GM12878 (cell line): ENCODE measurements around the gene INTS13. TPM values are rescaled to one million over a fixed set of nuclear protein-coding genes. Genes with fewer than 3 reads are reported as not detected.

Source experiments
- BMI1 ChIP-seq: fragments of 450-650 bp; IDR thresholded peaks from 2 replicates; pipeline ENCODE4 v1.6.1; 2016; ENCODE audit warnings: mild to moderate bottlenecking, moderate library complexity, borderline replicate concordance
- CBX5 ChIP-seq: sonication (generic); IDR thresholded peaks from 2 replicates; pipeline ENCODE4 v1.6.1; 2016; ENCODE audit warnings: low read depth, moderate library complexity, mild to moderate bottlenecking, inconsistent platforms
- CREB1 ChIP-seq: IDR thresholded peaks from 2 replicates; pipeline ENCODE4 v1.6.1; 2012; ENCODE audit warnings: low read depth, mild to moderate bottlenecking, inconsistent platforms
- CREM ChIP-seq: IDR thresholded peaks from 2 replicates; pipeline ENCODE4 v1.6.1; 2014; ENCODE audit warnings: antibody characterized with exemption, low read depth
- ESRRA ChIP-seq: IDR thresholded peaks from 2 replicates; pipeline ENCODE4 v1.6.1; 2012; ENCODE audit warnings: mild to moderate bottlenecking, low read length, improper control_type of control experiment
- FOS ChIP-seq: IDR thresholded peaks from 3 replicates; pipeline ENCODE4 v1.6.1; 2011; ENCODE audit warnings: borderline replicate concordance; ENCODE audit not compliant: insufficient read length; ENCODE audit errors: extremely low read depth
- GATAD2B ChIP-seq: fragments of 450-650 bp; conservative IDR thresholded peaks from 2 replicates; pipeline ENCODE4 v1.6.1; 2017; ENCODE audit warnings: low read depth, mild to moderate bottlenecking, moderate library complexity
- KDM1A ChIP-seq: fragments of 200-600 bp; sonication (generic); IDR thresholded peaks from 2 replicates; pipeline ENCODE4 v1.6.1; 2016; ENCODE audit warnings: borderline replicate concordance
- NFXL1 ChIP-seq: fragments of 450-650 bp; IDR thresholded peaks from 2 replicates; pipeline ENCODE4 v1.6.1; 2017; ENCODE audit warnings: antibody characterized with exemption, mild to moderate bottlenecking, borderline replicate concordance
- POLR2AphosphoS5 ChIP-seq: IDR thresholded peaks from 2 replicates; pipeline ENCODE4 v1.6.1; 2011; ENCODE audit warnings: mild to moderate bottlenecking, low read length, inconsistent platforms
- SMARCA5 ChIP-seq: fragments of 450-650 bp; IDR thresholded peaks from 2 replicates; pipeline ENCODE4 v1.6.1; 2017; ENCODE audit warnings: mild to moderate bottlenecking
- SMC3 ChIP-seq: IDR thresholded peaks from 2 replicates; pipeline ENCODE4 v1.6.1; 2011; ENCODE audit warnings: low read length, improper control_type of control experiment, borderline replicate concordance
- TARDBP ChIP-seq: IDR thresholded peaks from 2 replicates; pipeline ENCODE4 v1.6.1; 2016; ENCODE audit warnings: borderline replicate concordance
- ZBED1 ChIP-seq: IDR thresholded peaks from 2 replicates; pipeline ENCODE4 v1.6.1; 2016; ENCODE audit warnings: borderline replicate concordance
- ZNF384 ChIP-seq: IDR thresholded peaks from 2 replicates; pipeline ENCODE4 v1.6.1; 2012; ENCODE audit warnings: low read depth, mild to moderate bottlenecking, low read length, improper control_type of control experiment, borderline replicate concordance
- polyA plus RNA-seq, 11 experiments: library from polyadenylated mRNA; depleted of rRNA in 4 of 11; unstranded in 6 of 11; stranded (reverse) in 5 of 11; fragments of >200 nt; fragmentation: Nextera tagmentation in 4 of 11; fragmentation: Illumina TruSeq in 1 of 11; extraction: Ambion mirVana in 4 of 11; extraction: Trizol in 1 of 11; gene quantifications; 1 replicate in 1 of 11; 2 replicates in 10 of 11; pipeline versions ENCODE4 v1.2.1 to v1.2.3, GENCODE V29; 2011 to 2016; ENCODE audit warnings: inconsistent platforms in 2 of 11, missing spikeins in 2 of 11, low read depth in 1 of 11
- total RNA-seq, 4 experiments: library from RNA; depleted of rRNA in 3 of 4; stranded (reverse); fragments of >200 nt in 3 of 4; fragmentation: Illumina TruSeq in 1 of 4; extraction: Trizol in 1 of 4; gene quantifications; 2 replicates each; pipeline versions ENCODE4 v1.2.1 to v1.2.3, GENCODE V29; 2013 to 2021
- TF ChIP-seq, protein P1 (sequence below): fragments of 450-650 bp; IDR thresholded peaks from 2 replicates; pipeline ENCODE4 v1.6.1; 2017; ENCODE audit warnings: mild to moderate bottlenecking, moderate library complexity
- TF ChIP-seq, protein P2 (sequence below): fragments of 150-350 bp; IDR thresholded peaks from 2 replicates; pipeline ENCODE4 v1.6.1; 2014; ENCODE audit warnings: mild to moderate bottlenecking, low read depth, low read length
- TF ChIP-seq, protein P3 (sequence below): fragments of 450-650 bp; IDR thresholded peaks from 2 replicates; pipeline ENCODE4 v1.6.1; 2016; ENCODE audit warnings: mild to moderate bottlenecking, moderate library complexity, borderline replicate concordance
- TF ChIP-seq, protein P4 (sequence below): fragments of 450-650 bp; IDR thresholded peaks from 2 replicates; pipeline ENCODE4 v1.6.1; 2016; ENCODE audit warnings: mild to moderate bottlenecking

Gene INTS13
- total and polyA plus RNA-seq, 10 of the 15 experiments (the other 5 are each of a cell fraction or from before 2014, with no cell fraction given): 33.4 to 72.0 (median 59.9) TPM

DNA sequence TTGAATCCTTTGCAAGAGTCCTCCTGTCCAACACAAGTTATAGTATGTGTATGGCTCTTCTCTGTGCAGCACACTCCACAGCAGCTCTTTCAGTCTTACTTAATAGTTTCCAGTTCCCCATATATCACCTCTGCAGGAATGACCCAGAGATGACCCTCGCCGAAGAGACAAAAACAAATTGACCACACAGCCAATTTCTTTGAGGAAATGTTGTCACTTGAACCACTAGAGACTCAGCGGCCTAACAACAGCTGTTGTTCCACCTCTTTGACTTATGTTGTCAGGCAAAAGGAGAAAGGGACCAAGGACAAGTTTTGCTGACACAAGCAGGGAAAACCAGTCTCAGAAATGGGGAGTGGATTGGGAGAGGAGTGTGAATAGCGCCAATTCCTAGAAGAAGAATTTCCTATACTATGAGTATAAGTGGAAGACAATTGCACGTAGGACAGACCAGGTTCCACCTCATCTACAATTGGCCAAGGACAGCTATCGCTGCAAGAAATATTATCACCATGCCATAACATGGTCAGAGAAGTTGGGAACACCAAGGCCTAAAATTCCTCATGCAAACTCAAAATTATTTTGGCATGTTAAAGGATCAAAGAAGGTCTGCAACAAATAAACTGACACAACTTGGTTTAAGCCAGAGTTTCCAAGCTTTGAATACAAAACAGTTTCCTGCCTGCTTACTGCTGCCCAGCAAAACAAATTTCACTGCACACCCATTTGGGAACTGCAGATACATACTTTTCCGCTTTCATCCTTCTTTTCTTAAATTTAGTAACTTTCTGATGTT lies 63.1 kb downstream of the INTS13 start (continued):
- no peak for TF ChIP-seq KDM1A
- TF ChIP-seq CBX5: 0 out of 2 replicates have a peak, but pooled peaks have one; percentile 46
- 0 out of 2 replicates have a peak, but pooled peaks have one; percentile 47 for TF ChIP-seq TARDBP
- TF ChIP-seq ZBED1: peak; percentile 74; the same call in 1 of the 2 replicates
- TF ChIP-seq, protein P1, sequence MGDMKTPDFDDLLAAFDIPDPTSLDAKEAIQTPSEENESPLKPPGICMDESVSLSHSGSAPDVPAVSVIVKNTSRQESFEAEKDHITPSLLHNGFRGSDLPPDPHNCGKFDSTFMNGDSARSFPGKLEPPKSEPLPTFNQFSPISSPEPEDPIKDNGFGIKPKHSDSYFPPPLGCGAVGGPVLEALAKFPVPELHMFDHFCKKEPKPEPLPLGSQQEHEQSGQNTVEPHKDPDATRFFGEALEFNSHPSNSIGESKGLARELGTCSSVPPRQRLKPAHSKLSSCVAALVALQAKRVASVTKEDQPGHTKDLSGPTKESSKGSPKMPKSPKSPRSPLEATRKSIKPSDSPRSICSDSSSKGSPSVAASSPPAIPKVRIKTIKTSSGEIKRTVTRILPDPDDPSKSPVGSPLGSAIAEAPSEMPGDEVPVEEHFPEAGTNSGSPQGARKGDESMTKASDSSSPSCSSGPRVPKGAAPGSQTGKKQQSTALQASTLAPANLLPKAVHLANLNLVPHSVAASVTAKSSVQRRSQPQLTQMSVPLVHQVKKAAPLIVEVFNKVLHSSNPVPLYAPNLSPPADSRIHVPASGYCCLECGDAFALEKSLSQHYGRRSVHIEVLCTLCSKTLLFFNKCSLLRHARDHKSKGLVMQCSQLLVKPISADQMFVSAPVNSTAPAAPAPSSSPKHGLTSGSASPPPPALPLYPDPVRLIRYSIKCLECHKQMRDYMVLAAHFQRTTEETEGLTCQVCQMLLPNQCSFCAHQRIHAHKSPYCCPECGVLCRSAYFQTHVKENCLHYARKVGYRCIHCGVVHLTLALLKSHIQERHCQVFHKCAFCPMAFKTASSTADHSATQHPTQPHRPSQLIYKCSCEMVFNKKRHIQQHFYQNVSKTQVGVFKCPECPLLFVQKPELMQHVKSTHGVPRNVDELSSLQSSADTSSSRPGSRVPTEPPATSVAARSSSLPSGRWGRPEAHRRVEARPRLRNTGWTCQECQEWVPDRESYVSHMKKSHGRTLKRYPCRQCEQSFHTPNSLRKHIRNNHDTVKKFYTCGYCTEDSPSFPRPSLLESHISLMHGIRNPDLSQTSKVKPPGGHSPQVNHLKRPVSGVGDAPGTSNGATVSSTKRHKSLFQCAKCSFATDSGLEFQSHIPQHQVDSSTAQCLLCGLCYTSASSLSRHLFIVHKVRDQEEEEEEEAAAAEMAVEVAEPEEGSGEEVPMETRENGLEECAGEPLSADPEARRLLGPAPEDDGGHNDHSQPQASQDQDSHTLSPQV: no peak
- TF ChIP-seq BMI1: peak; percentile 67; the same call in 1 of the 2 replicates
- no peak for TF ChIP-seq ZNF384
- TF ChIP-seq CREB1: peak; percentile 56; the same call in 1 of the 2 replicates
- no peak for TF ChIP-seq SMC3
- 0 out of 2 replicates have a peak, but pooled peaks have one; percentile 52 for TF ChIP-seq GATAD2B
- TF ChIP-seq SMARCA5: no peak
- peak; percentile 82 for TF ChIP-seq CREM
- TF ChIP-seq, protein P2, sequence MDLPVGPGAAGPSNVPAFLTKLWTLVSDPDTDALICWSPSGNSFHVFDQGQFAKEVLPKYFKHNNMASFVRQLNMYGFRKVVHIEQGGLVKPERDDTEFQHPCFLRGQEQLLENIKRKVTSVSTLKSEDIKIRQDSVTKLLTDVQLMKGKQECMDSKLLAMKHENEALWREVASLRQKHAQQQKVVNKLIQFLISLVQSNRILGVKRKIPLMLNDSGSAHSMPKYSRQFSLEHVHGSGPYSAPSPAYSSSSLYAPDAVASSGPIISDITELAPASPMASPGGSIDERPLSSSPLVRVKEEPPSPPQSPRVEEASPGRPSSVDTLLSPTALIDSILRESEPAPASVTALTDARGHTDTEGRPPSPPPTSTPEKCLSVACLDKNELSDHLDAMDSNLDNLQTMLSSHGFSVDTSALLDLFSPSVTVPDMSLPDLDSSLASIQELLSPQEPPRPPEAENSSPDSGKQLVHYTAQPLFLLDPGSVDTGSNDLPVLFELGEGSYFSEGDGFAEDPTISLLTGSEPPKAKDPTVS: no peak
- TF ChIP-seq, protein P3, sequence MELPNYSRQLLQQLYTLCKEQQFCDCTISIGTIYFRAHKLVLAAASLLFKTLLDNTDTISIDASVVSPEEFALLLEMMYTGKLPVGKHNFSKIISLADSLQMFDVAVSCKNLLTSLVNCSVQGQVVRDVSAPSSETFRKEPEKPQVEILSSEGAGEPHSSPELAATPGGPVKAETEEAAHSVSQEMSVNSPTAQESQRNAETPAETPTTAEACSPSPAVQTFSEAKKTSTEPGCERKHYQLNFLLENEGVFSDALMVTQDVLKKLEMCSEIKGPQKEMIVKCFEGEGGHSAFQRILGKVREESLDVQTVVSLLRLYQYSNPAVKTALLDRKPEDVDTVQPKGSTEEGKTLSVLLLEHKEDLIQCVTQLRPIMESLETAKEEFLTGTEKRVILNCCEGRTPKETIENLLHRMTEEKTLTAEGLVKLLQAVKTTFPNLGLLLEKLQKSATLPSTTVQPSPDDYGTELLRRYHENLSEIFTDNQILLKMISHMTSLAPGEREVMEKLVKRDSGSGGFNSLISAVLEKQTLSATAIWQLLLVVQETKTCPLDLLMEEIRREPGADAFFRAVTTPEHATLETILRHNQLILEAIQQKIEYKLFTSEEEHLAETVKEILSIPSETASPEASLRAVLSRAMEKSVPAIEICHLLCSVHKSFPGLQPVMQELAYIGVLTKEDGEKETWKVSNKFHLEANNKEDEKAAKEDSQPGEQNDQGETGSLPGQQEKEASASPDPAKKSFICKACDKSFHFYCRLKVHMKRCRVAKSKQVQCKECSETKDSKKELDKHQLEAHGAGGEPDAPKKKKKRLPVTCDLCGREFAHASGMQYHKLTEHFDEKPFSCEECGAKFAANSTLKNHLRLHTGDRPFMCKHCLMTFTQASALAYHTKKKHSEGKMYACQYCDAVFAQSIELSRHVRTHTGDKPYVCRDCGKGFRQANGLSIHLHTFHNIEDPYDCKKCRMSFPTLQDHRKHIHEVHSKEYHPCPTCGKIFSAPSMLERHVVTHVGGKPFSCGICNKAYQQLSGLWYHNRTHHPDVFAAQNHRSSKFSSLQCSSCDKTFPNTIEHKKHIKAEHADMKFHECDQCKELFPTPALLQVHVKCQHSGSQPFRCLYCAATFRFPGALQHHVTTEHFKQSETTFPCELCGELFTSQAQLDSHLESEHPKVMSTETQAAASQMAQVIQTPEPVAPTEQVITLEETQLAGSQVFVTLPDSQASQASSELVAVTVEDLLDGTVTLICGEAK: no peak
- no peak for TF ChIP-seq NFXL1
- no peak for TF ChIP-seq POLR2AphosphoS5
- no peak for TF ChIP-seq FOS
- TF ChIP-seq, protein P4, sequence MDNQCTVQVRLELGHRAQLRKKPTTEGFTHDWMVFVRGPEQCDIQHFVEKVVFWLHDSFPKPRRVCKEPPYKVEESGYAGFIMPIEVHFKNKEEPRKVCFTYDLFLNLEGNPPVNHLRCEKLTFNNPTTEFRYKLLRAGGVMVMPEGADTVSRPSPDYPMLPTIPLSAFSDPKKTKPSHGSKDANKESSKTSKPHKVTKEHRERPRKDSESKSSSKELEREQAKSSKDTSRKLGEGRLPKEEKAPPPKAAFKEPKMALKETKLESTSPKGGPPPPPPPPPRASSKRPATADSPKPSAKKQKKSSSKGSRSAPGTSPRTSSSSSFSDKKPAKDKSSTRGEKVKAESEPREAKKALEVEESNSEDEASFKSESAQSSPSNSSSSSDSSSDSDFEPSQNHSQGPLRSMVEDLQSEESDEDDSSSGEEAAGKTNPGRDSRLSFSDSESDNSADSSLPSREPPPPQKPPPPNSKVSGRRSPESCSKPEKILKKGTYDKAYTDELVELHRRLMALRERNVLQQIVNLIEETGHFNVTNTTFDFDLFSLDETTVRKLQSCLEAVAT: peak; percentile 33
- peak; percentile 21; the same call in 1 of the 2 replicates for TF ChIP-seq ESRRA
